Spleen (tissue), 7 donors: ENCODE data around the gene LARP4B.

ENCODE experiments used
- POLR2A ChIP-seq, 3 donors: fragments of 450-650 bp; IDR thresholded peaks; one replicate each; pipeline ENCODE4 v1.5.1; 2017; ENCODE audit warnings: antibody characterized with exemption in 3 of 3, mild to moderate bottlenecking in 1 of 3
- TF ChIP-seq, protein P1 (sequence below), 11 experiments: fragments of 200-600 bp in 7 of 11; fragments of 450-650 bp in 4 of 11; sonication (generic) in 4 of 11; IDR thresholded peaks in 8 of 11; conservative IDR thresholded peaks in 3 of 11; 1 replicate in 7 of 11; 2 replicates in 4 of 11; pipeline versions ENCODE4 v1.4.0 to v1.8.0; 2016 to 2021; ENCODE audit warnings: antibody characterized with exemption in 11 of 11, inconsistent platforms in 4 of 11, mild to moderate bottlenecking in 1 of 11
- donor health status: DM: no; HTN: no; CAD: no; lungs with moderate emphysema.
- donor health status: DM: no; HTN: no; CAD: no.
- donor health status: DM: no; HTN: no; CAD: no.

DNA sequence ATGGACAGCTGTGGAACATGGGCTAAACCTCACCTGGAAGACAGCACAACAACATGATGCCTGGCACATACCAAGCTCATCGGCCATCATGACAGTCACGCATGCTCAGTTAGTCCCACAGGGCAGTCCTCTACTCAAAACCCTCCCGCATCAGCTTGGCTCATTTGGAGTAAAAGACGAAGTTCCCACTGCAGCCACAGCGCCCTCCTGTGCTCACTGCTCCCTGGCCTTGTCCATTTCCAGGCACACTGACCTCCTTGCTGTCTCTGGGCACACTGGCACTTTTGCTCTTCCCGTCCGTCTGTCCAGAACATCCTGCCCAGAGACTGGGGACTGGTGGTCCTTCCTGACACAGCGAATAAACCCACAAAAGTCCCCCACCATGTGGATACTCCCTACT lies 66.2 kb downstream of the LARP4B start:
- no peak for TF ChIP-seq POLR2A (IDR thresholded peaks at IDR 0.05)
- TF ChIP-seq, protein P1, sequence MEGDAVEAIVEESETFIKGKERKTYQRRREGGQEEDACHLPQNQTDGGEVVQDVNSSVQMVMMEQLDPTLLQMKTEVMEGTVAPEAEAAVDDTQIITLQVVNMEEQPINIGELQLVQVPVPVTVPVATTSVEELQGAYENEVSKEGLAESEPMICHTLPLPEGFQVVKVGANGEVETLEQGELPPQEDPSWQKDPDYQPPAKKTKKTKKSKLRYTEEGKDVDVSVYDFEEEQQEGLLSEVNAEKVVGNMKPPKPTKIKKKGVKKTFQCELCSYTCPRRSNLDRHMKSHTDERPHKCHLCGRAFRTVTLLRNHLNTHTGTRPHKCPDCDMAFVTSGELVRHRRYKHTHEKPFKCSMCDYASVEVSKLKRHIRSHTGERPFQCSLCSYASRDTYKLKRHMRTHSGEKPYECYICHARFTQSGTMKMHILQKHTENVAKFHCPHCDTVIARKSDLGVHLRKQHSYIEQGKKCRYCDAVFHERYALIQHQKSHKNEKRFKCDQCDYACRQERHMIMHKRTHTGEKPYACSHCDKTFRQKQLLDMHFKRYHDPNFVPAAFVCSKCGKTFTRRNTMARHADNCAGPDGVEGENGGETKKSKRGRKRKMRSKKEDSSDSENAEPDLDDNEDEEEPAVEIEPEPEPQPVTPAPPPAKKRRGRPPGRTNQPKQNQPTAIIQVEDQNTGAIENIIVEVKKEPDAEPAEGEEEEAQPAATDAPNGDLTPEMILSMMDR (IDR thresholded peaks at IDR 0.05 in 8 of 11, conservative IDR thresholded peaks at IDR 0.05 in 3 of 11) = peak in 6 of 11 experiments; percentile 14 to 45 (median 31)
